ENCODE measurements around the gene EFCAB5.
"Not testable (repeated sequence)": the region's sequence is repeated elsewhere in the genome, so short reads cannot be mapped to it uniquely, and the experiment has no call there.

EFCAB5 gene

GRCh38 chr17:30084788-30085187, 143.4 kb downstream of the EFCAB5 start:
- no peaks in the 10 kb centered on the region for H3K9me3 ChIP-seq (replicated peaks; ENCODE audit: low read length)
- no peaks in the 10 kb centered on the region for H3K4me1 ChIP-seq (ENCODE audit: control insufficient read depth, insufficient read depth, low read length)
- no peak overlapping the region for H3K4me2 ChIP-seq (ENCODE audit: low read length)
- H3K36me3 ChIP-seq (ENCODE audit: insufficient read depth, low read length) = no peaks in the 10 kb centered on the region
- peaks cover 18% of the 10 kb centered on the region for H3K27me3 ChIP-seq (ENCODE audit: control insufficient read depth, insufficient read depth, low read length)
- no peak overlapping the region for H3K4me3 ChIP-seq (ENCODE audit: low read length)
- no peak overlapping the region for H3K9ac ChIP-seq (ENCODE audit: low read depth, low read length)

- Histone ChIP-seq H3K36me3 (ENCODE audit: insufficient read depth, low read length) (no peaks in the 10 kb centered on the region), H3K27me3 (ENCODE audit: control insufficient read depth, insufficient read depth, low read length) (peaks cover 6% of the 10 kb centered on the region), H3K4me3 (ENCODE audit: low read length) (no peak overlapping the region), H3K9me3 (replicated peaks; ENCODE audit: low read length) (no peaks in the 10 kb centered on the region), H3K4me2 (ENCODE audit: low read length) (no peak overlapping the region), H3K9ac (ENCODE audit: low read depth, low read length) (no peak overlapping the region), H3K4me1 (ENCODE audit: control insufficient read depth, insufficient read depth, low read length) (peaks cover 7% of the 10 kb centered on the region)
Observed at GRCh38 chr17:30086896-30087295, 145.5 kb downstream of the EFCAB5 start.

DNA sequence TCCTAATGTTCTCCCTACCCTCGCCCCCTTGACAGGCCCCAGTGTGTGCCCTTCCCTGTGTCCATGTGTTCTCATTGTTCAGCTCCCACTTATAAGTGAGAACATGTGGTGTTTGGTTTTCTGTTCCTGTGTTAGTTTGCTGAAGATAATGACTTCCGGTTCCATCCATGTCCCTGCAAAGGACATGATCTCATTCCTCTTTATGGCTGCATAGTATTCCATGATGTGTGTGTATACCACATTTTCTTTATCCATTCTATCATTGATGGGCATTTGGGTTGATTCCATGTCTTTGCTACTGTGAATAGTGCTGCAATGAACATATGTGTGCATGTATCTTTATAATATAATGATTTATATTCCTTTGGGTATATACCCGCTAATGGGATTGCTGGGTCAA, 146.0 kb downstream of the EFCAB5 start:
- H3K36me3 ChIP-seq (ENCODE audit: insufficient read depth, low read length); H3K27me3 ChIP-seq (ENCODE audit: control insufficient read depth, insufficient read depth, low read length); H3K9me3 ChIP-seq (replicated peaks; ENCODE audit: low read length); H3K4me3 ChIP-seq (ENCODE audit: low read length); H3K4me1 ChIP-seq (ENCODE audit: control insufficient read depth, insufficient read depth, low read length); H3K9ac ChIP-seq (ENCODE audit: low read depth, low read length); H3K4me2 ChIP-seq (ENCODE audit: low read length): not testable (repeated sequence)

DNA sequence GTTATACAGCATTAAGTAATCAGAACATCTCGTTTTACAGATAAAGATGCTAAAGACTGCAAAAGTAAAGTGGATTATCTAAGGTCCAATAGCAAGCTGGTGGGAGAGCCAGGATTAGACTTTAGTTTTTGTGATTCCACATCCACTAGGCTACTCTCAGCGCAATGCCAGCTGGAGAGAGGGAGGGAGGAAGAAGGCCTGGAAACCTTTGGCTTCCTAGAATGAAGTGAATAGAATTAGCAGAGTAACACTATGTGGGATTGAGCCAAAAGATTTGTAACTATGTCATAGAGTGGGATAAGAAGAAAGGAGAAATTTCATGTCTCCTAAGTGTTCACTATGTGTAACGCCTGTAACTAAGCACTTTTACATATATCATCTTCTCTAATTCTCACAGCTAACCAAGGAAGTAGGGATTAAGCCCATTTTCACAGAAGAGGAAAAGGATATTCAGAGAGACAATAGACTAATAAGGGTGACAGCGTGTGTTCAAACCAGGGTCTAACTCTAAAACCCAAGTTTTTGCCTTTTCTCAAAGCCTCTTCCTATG, 149.8 kb downstream of the EFCAB5 start:
- no peak overlapping the region for H3K4me3 ChIP-seq (ENCODE audit: low read length)
- no peaks in the 10 kb centered on the region for H3K9me3 ChIP-seq (replicated peaks; ENCODE audit: low read length)
- peaks cover 16% of the 10 kb centered on the region for H3K4me1 ChIP-seq (ENCODE audit: control insufficient read depth, insufficient read depth, low read length)
- no peak overlapping the region for H3K9ac ChIP-seq (ENCODE audit: low read depth, low read length)
- H3K4me2 ChIP-seq (ENCODE audit: low read length) = peak overlapping the region; percentile 23
- no peaks in the 10 kb centered on the region for H3K36me3 ChIP-seq (ENCODE audit: insufficient read depth, low read length)
- H3K27me3 ChIP-seq (ENCODE audit: control insufficient read depth, insufficient read depth, low read length) = peaks cover 4% of the 10 kb centered on the region

DNA sequence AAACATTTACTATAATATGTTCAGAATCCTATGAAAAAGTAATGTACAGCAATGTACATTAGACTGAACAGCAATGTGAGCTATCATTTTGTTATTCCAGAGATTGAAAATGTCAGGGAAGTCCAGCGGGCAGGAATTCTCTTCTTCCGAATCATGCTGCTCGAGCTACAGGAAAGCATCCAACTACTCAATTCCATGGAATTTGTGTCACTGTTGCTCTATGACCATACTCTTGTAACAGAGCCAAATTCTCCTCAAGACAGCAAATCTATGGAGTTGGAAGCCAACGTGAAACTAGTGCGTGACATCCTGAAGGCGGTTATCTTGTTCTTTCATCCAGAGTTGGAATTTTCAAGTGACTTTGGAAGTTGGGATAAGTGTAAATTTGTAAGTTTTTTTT, 150.3 kb downstream of the EFCAB5 start:
- Histone ChIP-seq H3K27me3 (ENCODE audit: control insufficient read depth, insufficient read depth, low read length) (peaks cover 4% of the 10 kb centered on the region), H3K9me3 (replicated peaks; ENCODE audit: low read length) (no peaks in the 10 kb centered on the region), H3K4me3 (ENCODE audit: low read length) (no peak overlapping the region)

GRCh38 chr17:30092886-30093285, 151.5 kb downstream of the EFCAB5 start:
- H3K9ac ChIP-seq (ENCODE audit: low read depth, low read length) = no peak overlapping the region
- H3K4me3 ChIP-seq (ENCODE audit: low read length) = no peak overlapping the region
- peaks cover 16% of the 10 kb centered on the region for H3K4me1 ChIP-seq (ENCODE audit: control insufficient read depth, insufficient read depth, low read length)
- H3K36me3 ChIP-seq (ENCODE audit: insufficient read depth, low read length) = no peaks in the 10 kb centered on the region
- H3K4me2 ChIP-seq (ENCODE audit: low read length) = no peak overlapping the region
- peaks cover 4% of the 10 kb centered on the region for H3K27me3 ChIP-seq (ENCODE audit: control insufficient read depth, insufficient read depth, low read length)
- H3K9me3 ChIP-seq (replicated peaks; ENCODE audit: low read length) = no peaks in the 10 kb centered on the region

More for the DNA sequence above, 150.3 kb downstream of the EFCAB5 start:
- Histone ChIP-seq H3K36me3 (ENCODE audit: insufficient read depth, low read length) (no peaks in the 10 kb centered on the region), H3K9ac (ENCODE audit: low read depth, low read length) (no peak overlapping the region), H3K4me2 (ENCODE audit: low read length) (peak overlapping the region; percentile 23), H3K4me1 (ENCODE audit: control insufficient read depth, insufficient read depth, low read length) (peaks cover 16% of the 10 kb centered on the region)

GRCh38 chr17:30093463-30094147, 152.2 kb downstream of the EFCAB5 start:
- Histone ChIP-seq H3K4me1 (ENCODE audit: control insufficient read depth, insufficient read depth, low read length) (peaks cover 16% of the 10 kb centered on the region), H3K27me3 (ENCODE audit: control insufficient read depth, insufficient read depth, low read length) (peaks cover 7% of the 10 kb centered on the region), H3K9me3 (replicated peaks; ENCODE audit: low read length) (no peaks in the 10 kb centered on the region), H3K4me3 (ENCODE audit: low read length) (no peak overlapping the region), H3K9ac (ENCODE audit: low read depth, low read length) (no peak overlapping the region), H3K4me2 (ENCODE audit: low read length) (peak overlapping the region; percentile 69), H3K36me3 (ENCODE audit: insufficient read depth, low read length) (no peaks in the 10 kb centered on the region)

GRCh38 chr17:30095507-30096244, 154.2 kb downstream of the EFCAB5 start:
- Histone ChIP-seq H3K4me1 (ENCODE audit: control insufficient read depth, insufficient read depth, low read length) (peaks cover 16% of the 10 kb centered on the region), H3K9ac (ENCODE audit: low read depth, low read length) (no peak overlapping the region), H3K9me3 (replicated peaks; ENCODE audit: low read length) (no peaks in the 10 kb centered on the region), H3K4me2 (ENCODE audit: low read length) (no peak overlapping the region), H3K27me3 (ENCODE audit: control insufficient read depth, insufficient read depth, low read length) (peaks cover 16% of the 10 kb centered on the region), H3K4me3 (ENCODE audit: low read length) (no peak overlapping the region), H3K36me3 (ENCODE audit: insufficient read depth, low read length) (no peaks in the 10 kb centered on the region)

DNA sequence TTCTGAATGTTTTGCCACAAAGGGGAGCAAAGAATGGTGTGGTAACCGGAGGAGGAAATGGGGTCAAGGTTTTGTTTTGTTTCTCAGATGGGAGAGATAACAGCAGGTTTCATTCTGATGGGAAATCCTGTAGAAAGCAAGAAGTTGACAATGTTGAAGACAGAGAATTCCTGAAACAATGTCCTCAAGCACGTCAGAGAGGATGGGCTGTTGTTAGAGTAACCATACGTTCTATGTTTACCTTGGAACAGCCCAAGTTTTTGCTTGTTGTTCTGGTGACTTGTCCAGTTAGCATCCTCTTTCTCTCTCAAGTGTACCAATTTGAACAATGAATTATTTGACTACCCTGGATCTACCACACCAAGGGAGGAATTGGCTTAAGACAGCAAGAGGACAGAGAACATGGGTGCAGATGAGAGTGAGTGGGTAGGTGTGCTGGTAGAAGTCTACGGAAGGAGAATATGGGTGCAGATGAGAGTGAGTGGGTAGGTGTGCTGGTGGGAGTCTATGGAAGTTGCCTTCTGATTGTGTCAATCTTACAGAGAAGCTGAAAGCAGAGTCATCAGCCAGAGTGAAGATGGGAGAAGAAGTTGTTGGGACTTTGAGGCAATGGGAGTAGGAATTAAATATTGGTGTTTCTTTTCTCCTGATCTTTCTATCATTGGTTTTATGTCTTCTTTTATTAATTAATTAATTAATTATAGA, 160.4 kb downstream of the EFCAB5 start:
- Histone ChIP-seq H3K4me3 (ENCODE audit: low read length) (no peak overlapping the region), H3K4me2 (ENCODE audit: low read length) (no peak overlapping the region), H3K36me3 (ENCODE audit: insufficient read depth, low read length) (no peaks in the 10 kb centered on the region), H3K27me3 (ENCODE audit: control insufficient read depth, insufficient read depth, low read length) (peaks cover 30% of the 10 kb centered on the region), H3K9ac (ENCODE audit: low read depth, low read length) (no peak overlapping the region), H3K4me1 (ENCODE audit: control insufficient read depth, insufficient read depth, low read length) (no peaks in the 10 kb centered on the region), H3K9me3 (replicated peaks; ENCODE audit: low read length) (no peaks in the 10 kb centered on the region)

DNA sequence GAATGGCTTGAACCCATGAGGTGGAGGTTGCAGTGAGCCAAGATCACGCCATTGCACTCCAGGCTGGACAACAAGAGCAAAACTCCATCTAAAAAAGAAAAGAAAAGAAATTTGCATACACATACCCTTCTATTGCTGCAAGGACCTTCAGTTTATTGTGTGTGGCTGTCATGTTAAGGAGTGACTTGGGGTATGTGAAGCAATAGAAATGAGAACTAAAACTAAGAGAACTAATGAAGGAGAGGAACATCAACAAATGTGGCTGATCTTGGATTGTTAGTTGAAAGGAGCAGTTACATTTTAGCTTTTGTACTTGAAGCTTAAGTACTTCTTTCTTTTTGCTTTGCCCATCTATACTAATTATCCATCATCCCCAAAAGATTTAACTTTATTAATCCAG, 162.5 kb downstream of the EFCAB5 start:
- Histone ChIP-seq H3K4me2 (ENCODE audit: low read length) (no peak overlapping the region), H3K9ac (ENCODE audit: low read depth, low read length) (no peak overlapping the region), H3K9me3 (replicated peaks; ENCODE audit: low read length) (no peaks in the 10 kb centered on the region), H3K4me1 (ENCODE audit: control insufficient read depth, insufficient read depth, low read length) (no peaks in the 10 kb centered on the region), H3K27me3 (ENCODE audit: control insufficient read depth, insufficient read depth, low read length) (peaks cover 23% of the 10 kb centered on the region), H3K36me3 (ENCODE audit: insufficient read depth, low read length) (no peaks in the 10 kb centered on the region), H3K4me3 (ENCODE audit: low read length) (no peak overlapping the region)

- H3K4me1 ChIP-seq (ENCODE audit: control insufficient read depth, insufficient read depth, low read length) = no peaks in the 10 kb centered on the region
- H3K9ac ChIP-seq (ENCODE audit: low read depth, low read length) = peak overlapping the region; percentile 35
Observed at GRCh38 chr17:30104575-30105339, 163.3 kb downstream of the EFCAB5 start.

More at GRCh38 chr17:30104575-30105339, 163.3 kb downstream of the EFCAB5 start:
- no peaks in the 10 kb centered on the region for H3K9me3 ChIP-seq (replicated peaks; ENCODE audit: low read length)
- peaks cover 15% of the 10 kb centered on the region for H3K27me3 ChIP-seq (ENCODE audit: control insufficient read depth, insufficient read depth, low read length)
- peak overlapping the region; percentile 87 for H3K4me2 ChIP-seq (ENCODE audit: low read length)
- H3K36me3 ChIP-seq (ENCODE audit: insufficient read depth, low read length) = no peaks in the 10 kb centered on the region
- peak overlapping the region; percentile 72 for H3K4me3 ChIP-seq (ENCODE audit: low read length)
